GM19023 (cell line): ENCODE measurements around the gene SLC25A42.
"Not testable (repeated sequence)": the region's sequence is repeated elsewhere in the genome, so short reads cannot be mapped to it uniquely, and the experiment has no call there.

Experiments
- ATAC-seq: cut with Tn5 transposase; IDR thresholded peaks from one replicate; pipeline ENCODE4 v1.9.1; 2021; ENCODE audit warnings: mild to moderate bottlenecking, moderate library complexity; ENCODE audit not compliant: unreplicated experiment

SLC25A42 gene

GRCh38 chr19:19102566-19102965, 38.8 kb downstream of the SLC25A42 start:
- ATAC-seq: not testable (repeated sequence)

DNA sequence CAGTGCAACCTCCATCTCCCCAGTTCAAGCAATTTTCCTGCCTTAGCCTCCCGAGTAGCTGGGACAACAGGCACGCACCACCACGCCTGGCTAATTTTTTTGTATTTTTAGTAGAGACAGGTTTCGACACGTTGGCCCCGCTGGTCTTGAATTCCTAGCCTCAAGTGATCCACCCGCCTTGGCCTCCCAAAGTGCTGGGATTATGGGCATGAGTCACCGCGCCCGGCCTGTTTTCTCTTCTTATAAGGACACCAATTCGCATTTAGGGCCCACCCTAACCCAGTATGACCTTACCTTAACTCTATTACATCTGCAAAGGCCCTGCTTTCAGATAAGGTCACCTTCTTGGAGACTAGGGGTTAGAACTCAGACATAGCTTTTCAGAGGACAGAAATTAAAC, 39.4 kb downstream of the SLC25A42 start:
- no peak for ATAC-seq

- no peak for ATAC-seq
These were observed 41.7 kb downstream of the SLC25A42 start for GRCh38 chr19:19105365-19106055.

GRCh38 chr19:19106056-19106551, 42.3 kb downstream of the SLC25A42 start:
- ATAC-seq: no peak

- ATAC-seq: not testable (repeated sequence)
These were observed 43.1 kb downstream of the SLC25A42 start for GRCh38 chr19:19106938-19107337.

DNA sequence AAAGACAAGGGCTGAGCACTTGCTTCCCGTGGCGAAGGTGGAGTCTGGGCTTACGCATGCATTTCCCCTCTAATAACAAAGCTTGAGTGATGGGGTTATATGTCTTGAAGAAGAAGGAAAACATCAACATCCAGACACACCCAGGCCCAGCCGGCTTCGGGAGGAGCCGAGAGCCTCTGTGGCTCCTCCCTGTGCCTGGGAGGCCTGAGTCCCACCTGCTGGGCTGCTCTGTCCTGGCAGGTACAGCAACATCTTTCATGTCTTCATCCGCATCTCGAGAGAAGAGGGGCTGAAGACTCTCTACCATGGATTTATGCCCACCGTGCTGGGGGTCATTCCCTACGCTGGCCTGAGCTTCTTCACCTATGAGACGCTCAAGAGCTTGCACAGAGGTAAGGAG, 43.9 kb downstream of the SLC25A42 start:
- ATAC-seq: no peak

- no peak for ATAC-seq
These were observed 45.8 kb downstream of the SLC25A42 start for GRCh38 chr19:19109601-19110000.

GRCh38 chr19:19110410-19111135, 46.8 kb downstream of the SLC25A42 start:
- ATAC-seq: no peak

- ATAC-seq: no peak
These were observed 47.5 kb downstream of the SLC25A42 start for GRCh38 chr19:19111136-19111835.

DNA sequence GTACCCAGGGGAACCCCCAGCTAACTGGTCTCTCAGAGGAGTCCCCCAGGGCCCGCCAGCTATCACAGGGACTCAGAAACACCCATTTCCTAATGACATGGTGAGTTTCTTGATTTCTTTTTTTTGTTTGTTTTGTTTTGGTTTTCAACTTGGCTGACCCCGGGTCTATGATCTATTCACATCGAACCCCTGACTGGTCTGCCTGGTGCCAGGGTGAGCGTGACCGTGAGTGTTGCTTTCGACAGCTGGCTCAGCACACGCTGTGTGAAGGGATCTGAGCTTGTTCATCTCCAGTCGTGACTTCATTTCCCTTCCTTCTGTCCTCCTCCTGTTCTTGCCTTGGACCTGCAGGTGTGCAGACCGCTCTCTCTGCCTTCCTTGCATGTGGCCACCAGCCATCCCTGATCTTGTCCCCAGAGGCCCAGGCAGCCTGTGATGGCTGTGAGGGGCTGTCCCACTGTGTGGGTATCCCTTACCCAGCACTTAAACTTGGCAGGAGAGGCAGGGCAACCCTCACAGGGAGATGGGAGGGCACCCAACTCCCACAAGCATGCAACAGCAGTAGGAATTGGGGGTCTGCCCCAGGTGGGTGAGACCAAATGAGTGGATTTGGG, 48.3 kb downstream of the SLC25A42 start:
- no peak for ATAC-seq

- ATAC-seq: no peak
These were observed 49.3 kb downstream of the SLC25A42 start for GRCh38 chr19:19113040-19113626.

- no peak for ATAC-seq
These were observed 52.2 kb downstream of the SLC25A42 start for GRCh38 chr19:19115954-19116353.

DNA sequence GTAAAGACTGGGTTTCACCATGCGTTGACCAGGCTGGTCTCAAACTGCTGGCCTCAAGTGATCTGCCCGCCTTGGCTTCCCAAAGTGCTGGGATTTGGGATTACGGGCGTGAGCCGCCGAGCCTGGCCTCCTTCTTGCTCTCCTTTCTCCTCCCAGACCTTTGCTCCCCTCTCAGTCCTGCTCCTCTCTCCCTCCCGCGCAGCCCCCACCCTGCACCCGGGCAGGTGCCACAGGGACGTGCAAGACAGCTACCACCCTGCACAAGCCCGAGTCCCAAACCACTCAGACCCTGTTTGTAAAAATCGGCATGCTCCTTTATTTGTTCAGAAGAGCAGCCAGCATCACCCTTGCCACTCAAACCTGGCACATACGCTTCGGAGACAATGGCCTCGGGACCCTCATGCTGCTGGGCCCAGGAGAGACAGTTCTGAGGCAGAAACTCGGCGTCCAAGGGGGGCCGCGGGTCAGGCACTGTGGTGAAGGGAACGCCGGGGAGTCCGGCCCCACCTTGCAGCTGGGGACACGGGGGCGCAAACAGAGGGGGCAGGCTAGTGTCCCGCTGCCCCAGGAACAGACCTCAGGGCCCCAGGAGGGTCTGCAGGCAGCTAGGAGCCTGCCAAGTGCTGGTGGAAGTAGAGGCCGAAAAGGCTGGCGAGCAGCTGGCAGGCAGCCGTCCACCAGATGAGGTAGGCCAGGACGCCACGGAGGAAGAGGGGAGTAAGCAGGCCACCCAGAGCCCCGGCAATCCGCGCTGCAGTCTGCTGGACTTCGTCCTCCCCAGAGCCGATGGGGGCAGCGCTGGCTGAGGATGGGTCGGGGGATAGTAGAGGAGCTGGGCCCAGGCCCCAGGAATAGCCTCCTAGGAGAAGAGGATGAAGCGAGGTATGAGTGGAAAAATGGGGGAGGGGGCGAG, 55.8 kb downstream of the SLC25A42 start:
- ATAC-seq: no peak

DNA sequence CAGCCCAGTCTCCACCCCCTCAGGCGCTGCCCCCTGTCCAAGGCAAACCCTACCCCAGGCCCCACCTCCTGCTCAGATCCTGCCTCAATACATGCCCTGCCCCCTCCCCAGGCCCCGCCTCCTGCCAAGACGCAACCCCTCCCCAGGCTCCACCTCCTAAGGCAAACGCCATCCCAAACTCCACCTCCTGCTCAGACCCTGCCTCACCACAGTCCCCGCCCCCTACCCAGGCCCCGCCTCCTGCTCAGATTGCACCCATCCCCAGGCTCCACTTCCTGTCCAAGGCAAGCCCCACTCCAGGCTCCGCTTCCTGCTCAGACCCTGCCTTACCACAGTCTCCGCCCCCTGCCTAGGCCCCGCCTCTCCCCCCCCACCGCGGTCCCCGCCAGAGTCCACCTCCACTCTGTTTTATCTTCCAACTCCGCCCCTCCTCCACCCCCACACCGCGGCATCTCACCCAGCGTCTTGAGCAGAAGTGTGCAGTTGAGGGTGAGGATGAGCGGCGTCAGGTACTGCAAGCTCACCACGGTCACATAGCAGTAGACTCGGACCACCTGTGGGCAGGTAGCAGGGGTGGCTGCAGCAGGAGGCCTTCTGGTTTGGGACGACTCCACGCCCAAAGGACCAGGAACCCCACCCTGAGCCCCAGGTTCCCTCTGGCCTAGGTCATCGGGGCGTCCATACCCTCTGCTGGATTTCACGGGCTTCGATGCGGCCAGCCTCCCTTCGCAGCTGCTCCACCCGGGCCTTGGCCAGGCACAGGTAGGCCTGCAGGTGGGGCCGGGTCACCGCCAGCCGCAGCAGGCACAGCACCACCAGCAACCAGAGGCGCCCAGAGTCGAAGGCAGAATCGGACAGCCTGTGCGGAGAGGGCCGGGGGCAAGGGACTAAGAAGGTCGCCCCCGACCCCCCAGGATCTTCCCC, 56.8 kb downstream of the SLC25A42 start:
- ATAC-seq: no peak

GRCh38 chr19:19121371-19121770, 57.6 kb downstream of the SLC25A42 start:
- ATAC-seq: no peak

- no peak for ATAC-seq
These were observed 59.1 kb downstream of the SLC25A42 start for GRCh38 chr19:19122902-19123301.

- ATAC-seq: no peak
These were observed 59.6 kb downstream of the SLC25A42 start for GRCh38 chr19:19123386-19123785.

- ATAC-seq: no peak
These were observed 62.3 kb downstream of the SLC25A42 start for GRCh38 chr19:19126102-19126501.

GRCh38 chr19:19131989-19132388, 68.2 kb downstream of the SLC25A42 start:
- ATAC-seq: no peak
